Measurements from ENCODE around the gene GRIA3. TPM values are rescaled to one million over a fixed set of nuclear protein-coding genes. Genes with fewer than 3 reads are reported as not detected.
A peak's percentile ranks its signal among the peaks of the same experiment; 100 is the strongest.
"Not testable (repeated sequence)": the region's sequence is repeated elsewhere in the genome, so short reads cannot be mapped to it uniquely, and the experiment has no call there.

GRIA3 gene
- total and polyA plus RNA-seq, 2 donors (not counting 1 experiment from before 2014, with no cell fraction given): 0.52 to 2.3 TPM

DNA sequence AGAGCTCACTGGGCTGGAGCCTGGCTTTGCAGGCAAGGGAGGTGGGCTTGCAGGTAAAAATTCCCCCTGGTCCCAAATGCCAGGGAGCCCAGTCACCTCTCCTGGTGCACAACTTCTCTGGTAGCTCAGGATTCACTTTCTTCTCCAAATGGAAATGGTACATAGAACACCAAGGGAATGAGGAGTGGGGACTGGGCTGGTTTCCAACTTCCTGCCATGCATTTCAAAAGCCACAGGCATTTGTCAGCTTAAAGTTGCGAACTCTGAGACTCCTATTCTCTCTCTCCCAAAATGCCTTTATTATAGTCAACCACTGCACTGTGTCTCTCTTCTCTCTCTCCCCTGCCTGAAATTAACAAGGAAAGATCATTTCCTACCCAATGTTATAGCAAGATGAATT lies 177.3 kb downstream of the GRIA3 start:
- Histone ChIP-seq H3K9me3 (ENCODE audit: control insufficient read depth, insufficient read depth, low read depth, low read length) (no peaks in the 10 kb centered on the region), H2AFZ (ENCODE audit: low read length) (no peak overlapping the region), H3K27me3 (ENCODE audit: control insufficient read depth, insufficient read depth, low read length) (no peaks in the 10 kb centered on the region), H3K4me1 (ENCODE audit: control insufficient read depth, extremely low read depth, insufficient read depth, low read length) (no peaks in the 10 kb centered on the region), H3K36me3 (ENCODE audit: control insufficient read depth, insufficient read depth, low read length) (no peaks in the 10 kb centered on the region), H3K4me2 (ENCODE audit: extremely low read depth, insufficient read depth, low read length) (no peak overlapping the region), H3K79me2 (ENCODE audit: control insufficient read depth, insufficient read depth, low read length) (no peaks in the 10 kb centered on the region), H3K9ac (ENCODE audit: insufficient read depth, low read length) (no peak overlapping the region), H4K20me1 (ENCODE audit: control insufficient read depth, extremely low read depth, insufficient read depth, low read length) (no peaks in the 10 kb centered on the region), H3K4me3 (replicated peaks in 1 of 4; ENCODE audit: control extremely low read depth in 1 of 4, insufficient read depth in 1 of 4, low read depth in 3 of 4, low read length in 4 of 4) (no peak overlapping the region), H3K27ac (ENCODE audit: insufficient read depth, low read length) (no peak overlapping the region)
- DNase-seq (ENCODE audit: low read depth in 2 of 2): peak in 1 of 2 donors; percentile 44
- no peak for TF ChIP-seq EZH2 (IDR thresholded peaks at IDR 0.05; ENCODE audit: low read length, missing control alignments)
- TF ChIP-seq, protein P1, sequence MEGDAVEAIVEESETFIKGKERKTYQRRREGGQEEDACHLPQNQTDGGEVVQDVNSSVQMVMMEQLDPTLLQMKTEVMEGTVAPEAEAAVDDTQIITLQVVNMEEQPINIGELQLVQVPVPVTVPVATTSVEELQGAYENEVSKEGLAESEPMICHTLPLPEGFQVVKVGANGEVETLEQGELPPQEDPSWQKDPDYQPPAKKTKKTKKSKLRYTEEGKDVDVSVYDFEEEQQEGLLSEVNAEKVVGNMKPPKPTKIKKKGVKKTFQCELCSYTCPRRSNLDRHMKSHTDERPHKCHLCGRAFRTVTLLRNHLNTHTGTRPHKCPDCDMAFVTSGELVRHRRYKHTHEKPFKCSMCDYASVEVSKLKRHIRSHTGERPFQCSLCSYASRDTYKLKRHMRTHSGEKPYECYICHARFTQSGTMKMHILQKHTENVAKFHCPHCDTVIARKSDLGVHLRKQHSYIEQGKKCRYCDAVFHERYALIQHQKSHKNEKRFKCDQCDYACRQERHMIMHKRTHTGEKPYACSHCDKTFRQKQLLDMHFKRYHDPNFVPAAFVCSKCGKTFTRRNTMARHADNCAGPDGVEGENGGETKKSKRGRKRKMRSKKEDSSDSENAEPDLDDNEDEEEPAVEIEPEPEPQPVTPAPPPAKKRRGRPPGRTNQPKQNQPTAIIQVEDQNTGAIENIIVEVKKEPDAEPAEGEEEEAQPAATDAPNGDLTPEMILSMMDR (conservative IDR thresholded peaks at IDR 0.05 in 1 of 2, IDR thresholded peaks at IDR 0.05 in 1 of 2; ENCODE audit: low read depth in 1 of 2, low read length in 2 of 2): no peak

DNA sequence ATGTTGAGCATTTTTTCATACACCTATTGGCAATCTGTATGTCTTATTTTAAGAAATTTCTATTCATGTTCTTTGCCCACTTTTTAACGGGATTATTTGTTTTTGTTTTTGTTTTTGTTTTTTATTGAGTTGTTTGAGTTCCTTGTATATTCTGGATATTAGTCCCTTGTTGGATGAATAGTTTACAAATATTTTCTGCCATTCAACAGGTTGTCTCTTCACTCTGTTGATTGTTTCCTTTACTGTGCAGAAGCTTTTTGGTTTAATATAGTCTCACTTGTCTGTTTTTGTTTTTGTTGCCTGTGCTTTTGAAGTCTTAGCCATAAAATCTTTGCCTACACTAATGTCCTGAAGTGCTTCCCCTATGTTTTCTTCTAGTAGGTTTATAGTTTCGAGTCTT lies 202.1 kb downstream of the GRIA3 start:
- not testable (repeated sequence) for H3K4me1 ChIP-seq (ENCODE audit: control insufficient read depth, extremely low read depth, insufficient read depth, low read length); H3K9me3 ChIP-seq (ENCODE audit: control insufficient read depth, insufficient read depth, low read depth, low read length); DNase-seq (ENCODE audit: low read depth in 2 of 2); H4K20me1 ChIP-seq (ENCODE audit: control insufficient read depth, extremely low read depth, insufficient read depth, low read length); H2AFZ ChIP-seq (ENCODE audit: low read length); H3K79me2 ChIP-seq (ENCODE audit: control insufficient read depth, insufficient read depth, low read length); H3K9ac ChIP-seq (ENCODE audit: insufficient read depth, low read length); H3K27me3 ChIP-seq (ENCODE audit: control insufficient read depth, insufficient read depth, low read length); H3K4me3 ChIP-seq (replicated peaks in 1 of 4; ENCODE audit: control extremely low read depth in 1 of 4, insufficient read depth in 1 of 4, low read depth in 3 of 4, low read length in 4 of 4); H3K27ac ChIP-seq (ENCODE audit: insufficient read depth, low read length); H3K4me2 ChIP-seq (ENCODE audit: extremely low read depth, insufficient read depth, low read length); H3K36me3 ChIP-seq (ENCODE audit: control insufficient read depth, insufficient read depth, low read length)

- peak in 1 of 2 donors; percentile 64 for DNase-seq (ENCODE audit: low read depth in 2 of 2)
- TF ChIP-seq EZH2 (IDR thresholded peaks at IDR 0.05; ENCODE audit: low read length, missing control alignments): no peak
- TF ChIP-seq, protein P1 (conservative IDR thresholded peaks at IDR 0.05 in 1 of 2, IDR thresholded peaks at IDR 0.05 in 1 of 2; ENCODE audit: low read depth in 1 of 2, low read length in 2 of 2): no peak
- no peak overlapping the region for H3K9ac ChIP-seq (ENCODE audit: insufficient read depth, low read length)
Observed at GRCh38 chrX:123392921-123393320, 208.8 kb downstream of the GRIA3 start.

More at GRCh38 chrX:123392921-123393320, 208.8 kb downstream of the GRIA3 start:
- Histone ChIP-seq H3K36me3 (ENCODE audit: control insufficient read depth, insufficient read depth, low read length) (no peaks in the 10 kb centered on the region), H3K4me1 (ENCODE audit: control insufficient read depth, extremely low read depth, insufficient read depth, low read length) (no peaks in the 10 kb centered on the region), H3K79me2 (ENCODE audit: control insufficient read depth, insufficient read depth, low read length) (no peaks in the 10 kb centered on the region), H2AFZ (ENCODE audit: low read length) (no peak overlapping the region), H3K4me3 (replicated peaks in 1 of 4; ENCODE audit: control extremely low read depth in 1 of 4, insufficient read depth in 1 of 4, low read depth in 3 of 4, low read length in 4 of 4) (no peak overlapping the region), H3K27ac (ENCODE audit: insufficient read depth, low read length) (no peak overlapping the region), H3K27me3 (ENCODE audit: control insufficient read depth, insufficient read depth, low read length) (no peaks in the 10 kb centered on the region), H3K4me2 (ENCODE audit: extremely low read depth, insufficient read depth, low read length) (no peak overlapping the region), H4K20me1 (ENCODE audit: control insufficient read depth, extremely low read depth, insufficient read depth, low read length) (no peaks in the 10 kb centered on the region), H3K9me3 (ENCODE audit: control insufficient read depth, insufficient read depth, low read depth, low read length) (no peaks in the 10 kb centered on the region)

All from fibroblast of lung (primary cell).